T-helper 22 cell (primary cell): Measurements from ENCODE around the gene PSME2.

Source experiments
- DNase-seq: peaks from one replicate; pipeline ENCODE4 v3.0.0-alpha.2; 2020; ENCODE audit warnings: low read depth

The PSME2 gene

DNA sequence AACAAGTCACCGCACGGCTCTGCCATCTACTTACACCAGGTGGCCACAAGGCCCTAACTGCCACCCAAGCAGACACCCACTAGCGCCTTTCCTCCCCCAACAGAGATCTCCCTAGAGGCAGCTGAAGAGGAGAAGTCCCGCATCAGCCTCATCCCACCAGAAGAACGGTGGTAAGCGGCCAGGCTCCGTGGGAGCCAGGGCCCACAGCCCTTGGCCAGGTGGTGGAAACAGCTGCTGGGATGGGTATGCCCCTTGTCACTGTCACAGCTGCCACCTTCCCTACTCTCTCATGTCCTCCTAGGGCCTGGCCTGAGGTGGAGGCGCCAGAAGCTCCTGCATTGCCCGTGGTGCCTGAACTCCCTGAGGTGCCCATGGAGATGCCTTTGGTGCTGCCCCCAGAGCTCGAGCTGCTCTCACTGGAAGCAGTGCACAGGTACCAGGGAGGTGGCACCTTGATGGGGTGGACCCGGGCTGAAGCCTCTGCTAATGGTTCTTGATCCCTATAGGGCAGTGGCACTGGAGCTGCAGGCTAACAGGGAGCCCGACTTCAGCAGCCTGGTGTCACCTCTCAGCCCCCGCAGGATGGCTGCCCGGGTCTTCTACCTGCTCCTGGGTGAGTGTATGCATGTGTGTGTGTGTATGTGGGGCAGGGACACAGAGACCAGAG is 33.0 kb upstream of the PSME2 start:
- DNase-seq = no peak

DNA sequence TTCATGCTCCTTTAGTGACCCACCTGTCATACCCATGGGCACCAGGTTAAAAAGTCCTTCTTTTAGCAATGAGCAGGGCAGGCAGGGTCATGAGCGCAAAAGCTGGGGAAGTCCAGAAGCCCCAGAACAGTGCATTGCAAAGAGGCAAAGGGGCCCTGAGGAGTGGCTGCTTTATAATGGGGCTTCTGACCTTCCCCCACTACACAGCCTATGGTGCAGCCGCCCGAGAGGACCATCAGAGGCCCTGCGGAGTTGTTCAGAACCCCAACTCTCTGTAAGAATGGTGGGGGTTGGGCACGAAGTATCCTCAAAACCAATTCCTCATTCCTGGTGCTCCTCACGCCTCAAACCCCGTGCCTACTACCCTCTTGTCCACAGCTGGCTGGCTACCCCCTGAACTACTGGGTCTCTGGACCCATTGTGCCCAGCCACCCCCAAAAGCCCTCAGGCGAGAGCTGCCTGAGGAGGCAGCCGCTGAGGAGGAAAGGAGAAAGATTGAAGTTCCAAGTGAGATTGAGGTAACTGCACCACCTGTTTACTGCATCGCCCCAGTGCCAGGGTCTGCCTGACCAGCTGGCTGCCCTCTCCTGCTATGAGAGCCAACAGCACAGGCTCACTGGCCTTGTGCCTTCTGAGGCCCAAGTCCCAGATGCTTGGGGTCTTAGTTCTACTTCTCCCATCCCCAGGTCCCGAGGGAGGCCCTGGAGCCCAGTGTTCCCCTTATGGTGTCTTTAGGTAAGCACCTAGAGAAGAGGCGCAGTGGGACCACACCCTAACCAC is 32.2 kb upstream of the PSME2 start:
- DNase-seq = no peak

- DNase-seq = no peak
These were observed 31.5 kb upstream of the PSME2 start for GRCh38 chr14:24177891-24178290.

GRCh38 chr14:24177041-24177825 is 30.8 kb upstream of the PSME2 start:
- DNase-seq = no peak

- DNase-seq = no peak
These were observed 30.2 kb upstream of the PSME2 start for GRCh38 chr14:24176599-24176998.

- no peak for DNase-seq
These were observed 26.5 kb upstream of the PSME2 start for GRCh38 chr14:24172871-24173281.

DNA sequence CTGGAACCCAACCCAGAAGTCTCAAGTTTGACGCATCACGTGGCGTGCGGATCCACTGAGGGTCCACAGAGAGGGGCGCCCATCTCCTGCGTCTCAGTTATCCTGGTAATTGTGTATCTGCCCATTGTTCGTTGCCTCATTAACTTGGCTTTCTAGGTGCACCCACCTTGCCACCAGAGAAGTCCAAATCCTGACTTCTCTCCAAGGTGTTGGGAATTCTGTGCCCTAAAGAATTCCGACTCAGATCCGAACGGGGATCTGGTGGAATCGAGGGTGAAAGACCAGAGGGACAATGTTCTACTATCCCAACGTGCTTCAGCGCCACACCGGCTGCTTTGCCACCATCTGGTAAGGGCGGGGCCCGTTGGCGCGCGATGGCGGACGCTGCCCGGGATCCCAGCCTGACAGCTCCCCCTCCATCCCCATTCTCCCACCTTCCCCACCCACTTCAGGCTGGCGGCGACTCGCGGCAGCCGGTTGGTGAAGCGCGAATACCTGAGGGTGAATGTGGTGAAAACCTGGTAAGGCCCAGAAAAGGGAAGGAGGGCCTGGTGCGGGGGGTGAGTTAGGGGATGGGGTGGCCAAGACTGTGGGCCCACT is 26.0 kb upstream of the PSME2 start:
- DNase-seq = no peak

DNA sequence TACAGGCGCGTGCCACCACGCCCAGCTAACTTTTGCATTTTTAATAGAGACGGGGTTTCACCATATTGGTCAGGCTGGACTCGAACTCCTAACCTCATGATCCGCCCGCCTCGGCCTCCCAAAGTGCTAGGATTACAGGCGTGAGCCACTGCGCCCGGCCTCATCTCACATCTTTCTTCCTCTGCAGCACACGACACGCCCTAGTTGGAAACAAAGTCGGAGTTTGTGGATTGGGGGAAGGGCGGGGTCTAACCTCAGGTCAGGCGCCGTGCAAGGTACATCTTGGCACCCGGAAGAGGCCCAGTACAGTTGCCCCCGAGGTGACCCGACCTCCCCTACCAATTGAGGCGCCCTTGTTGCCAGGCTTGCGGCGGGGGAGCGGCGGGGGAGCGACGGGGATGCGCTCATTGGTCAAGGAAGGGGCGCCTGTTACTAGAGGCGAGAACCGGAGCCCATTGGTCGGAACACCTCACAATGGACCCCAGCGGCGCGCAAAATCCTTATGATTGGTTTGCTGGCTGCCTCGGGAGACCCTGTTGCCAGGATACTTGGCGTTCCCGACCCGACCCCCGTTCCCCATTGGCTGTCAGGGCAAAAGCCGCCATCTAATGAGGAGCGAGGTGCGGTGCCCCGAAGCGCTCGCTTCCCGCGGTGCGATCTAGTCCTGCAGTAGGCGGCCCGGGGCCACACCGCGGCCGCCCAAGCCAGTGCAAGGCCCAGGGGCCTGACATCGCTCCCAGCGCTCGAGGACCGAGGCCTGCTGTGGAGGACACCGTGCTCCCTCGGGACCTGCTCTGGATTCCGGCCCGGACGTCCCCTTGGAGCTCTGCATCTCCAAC is 25.2 kb upstream of the PSME2 start, which contains the start of gene REC8:
REC8 (plus strand) TSS at position 659 of the 839 bp plus-strand sequence. CDS start 473 bp downstream, outside the sequence.
- peak; percentile 65 for DNase-seq

GRCh38 chr14:24167469-24168114 is 21.2 kb upstream of the PSME2 start:
- DNase-seq = no peak

DNA sequence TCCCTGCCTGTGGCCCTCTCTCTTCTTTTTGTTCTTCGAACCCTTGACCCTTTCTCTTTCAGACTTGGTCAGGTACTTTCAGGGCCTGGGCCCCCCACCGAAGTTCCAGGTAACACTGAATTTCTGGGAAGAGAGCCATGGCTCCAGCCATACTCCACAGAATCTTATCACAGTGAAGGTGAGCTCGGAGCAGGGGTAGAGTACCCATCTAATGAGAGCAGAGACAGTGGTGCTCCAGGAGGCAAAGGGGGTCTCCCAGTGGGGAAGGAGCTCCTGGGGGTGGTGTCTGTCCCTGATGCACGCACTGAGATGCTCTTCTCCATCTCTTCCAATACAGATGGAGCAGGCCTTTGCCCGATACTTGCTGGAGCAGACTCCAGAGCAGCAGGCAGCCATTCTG is 19.4 kb upstream of the PSME2 start:
- no peak for DNase-seq

DNA sequence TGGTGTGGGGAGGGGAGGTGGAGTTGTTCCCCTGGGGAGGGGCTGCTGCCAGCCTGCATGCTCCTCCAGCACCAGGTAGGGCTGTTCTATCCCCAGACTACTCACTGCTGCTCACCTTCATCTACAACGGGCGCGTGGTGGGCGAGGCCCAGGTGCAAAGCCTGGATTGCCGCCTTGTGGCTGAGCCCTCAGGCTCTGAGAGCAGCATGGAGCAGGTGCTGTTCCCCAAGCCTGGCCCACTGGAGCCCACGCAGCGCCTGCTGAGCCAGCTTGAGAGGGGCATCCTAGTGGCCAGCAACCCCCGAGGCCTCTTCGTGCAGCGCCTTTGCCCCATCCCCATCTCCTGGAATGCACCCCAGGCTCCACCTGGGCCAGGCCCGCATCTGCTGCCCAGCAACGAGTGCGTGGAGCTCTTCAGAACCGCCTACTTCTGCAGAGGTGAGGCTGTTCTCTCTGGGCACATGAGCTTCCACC is 18.1 kb upstream of the PSME2 start:
- no peak for DNase-seq

DNA sequence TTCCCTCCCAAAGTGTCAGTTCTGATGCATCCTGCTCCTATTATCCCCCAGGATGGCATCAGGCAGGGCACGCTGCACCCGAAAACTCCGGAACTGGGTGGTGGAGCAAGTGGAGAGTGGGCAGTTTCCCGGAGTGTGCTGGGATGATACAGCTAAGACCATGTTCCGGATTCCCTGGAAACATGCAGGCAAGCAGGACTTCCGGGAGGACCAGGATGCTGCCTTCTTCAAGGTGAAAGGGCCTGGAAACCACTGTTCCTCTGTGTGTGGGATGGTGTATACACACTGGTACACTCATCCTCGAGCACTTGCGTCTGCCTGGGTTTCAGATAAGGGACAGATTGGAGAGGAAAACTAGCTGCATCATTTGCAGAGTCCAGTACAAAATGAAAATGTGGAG is 15.7 kb upstream of the PSME2 start:
- no peak for DNase-seq

GRCh38 chr14:24160850-24161804 is 14.7 kb upstream of the PSME2 start, which contains the start of gene IRF9:
IRF9 (plus strand) TSS chr14:24161265; CDS start chr14:24162145, 880 bp downstream.
- DNase-seq = peak; percentile 90

- no peak for DNase-seq
These were observed 14.1 kb upstream of the PSME2 start for GRCh38 chr14:24160499-24160849.

DNA sequence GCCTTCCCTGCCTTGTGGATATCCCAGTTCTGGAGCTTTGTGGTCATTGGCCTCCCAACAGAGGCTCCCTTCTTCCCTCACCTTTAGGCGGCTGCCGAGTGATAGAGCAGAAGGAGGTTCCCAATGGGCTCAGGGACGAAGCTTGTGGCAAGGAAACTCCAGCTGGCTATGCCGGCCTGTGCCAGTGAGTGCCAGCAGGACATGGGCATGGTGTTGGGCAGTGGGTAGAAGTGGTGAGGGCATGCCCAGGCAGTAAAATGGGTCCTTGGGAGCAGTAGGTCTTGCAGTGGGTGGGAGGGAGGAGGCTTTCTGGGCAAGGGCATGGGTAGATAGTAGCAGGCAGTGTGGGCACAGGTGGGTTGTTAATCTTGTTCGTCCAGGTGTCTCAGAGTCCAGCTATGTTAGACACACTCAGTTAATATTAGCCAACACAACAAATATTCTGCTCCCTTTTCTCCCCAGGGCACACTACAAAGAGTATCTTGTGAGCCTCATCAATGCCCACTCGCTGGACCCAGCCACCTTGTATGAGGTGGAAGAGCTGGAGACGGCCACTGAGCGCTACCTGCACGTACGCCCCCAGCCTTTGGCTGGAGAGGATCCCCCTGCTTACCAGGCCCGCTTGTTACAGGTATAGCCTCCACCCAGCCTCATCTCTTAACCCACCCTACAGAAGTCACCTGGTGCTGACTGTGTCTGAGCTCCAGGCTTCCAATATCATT is 13.5 kb upstream of the PSME2 start:
- no peak for DNase-seq

GRCh38 chr14:24157331-24157730 is 10.9 kb upstream of the PSME2 start:
- no peak for DNase-seq

DNA sequence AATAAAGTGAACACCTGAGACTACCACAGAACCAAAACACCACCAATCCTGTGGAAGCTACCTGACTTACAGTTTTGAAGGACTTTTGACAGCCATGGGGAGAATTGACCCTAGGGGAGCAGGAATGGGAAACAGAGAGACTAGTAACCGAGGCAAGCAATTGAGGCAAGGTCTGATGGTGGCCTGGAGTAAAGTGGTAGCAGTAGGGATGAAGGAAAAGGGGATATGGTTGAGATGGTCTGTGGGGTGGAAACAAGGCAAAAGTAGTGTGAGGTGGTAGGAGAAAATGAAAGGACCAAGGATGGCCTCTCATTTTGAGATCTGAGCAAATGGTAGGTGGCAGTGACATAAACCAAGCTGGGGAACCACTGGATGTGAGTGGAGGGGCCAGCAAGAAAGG is 10.4 kb upstream of the PSME2 start:
- DNase-seq = no peak

DNA sequence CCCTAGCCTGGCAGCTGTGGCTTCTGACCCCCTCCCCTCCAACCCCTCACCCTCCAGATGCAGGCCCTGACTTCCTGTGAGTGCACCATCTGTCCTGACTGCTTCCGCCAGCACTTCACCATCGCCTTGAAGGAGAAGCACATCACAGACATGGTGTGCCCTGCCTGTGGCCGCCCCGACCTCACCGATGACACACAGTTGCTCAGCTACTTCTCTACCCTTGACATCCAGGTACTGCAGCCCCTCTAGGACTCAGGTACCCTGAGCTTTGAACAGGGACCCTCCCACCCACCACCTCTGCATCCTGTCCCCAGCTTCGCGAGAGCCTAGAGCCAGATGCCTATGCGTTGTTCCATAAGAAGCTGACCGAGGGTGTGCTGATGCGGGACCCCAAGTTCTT is 8.7 kb upstream of the PSME2 start:
- no peak for DNase-seq
